ENCODE data around the gene ZNF844.
A peak's percentile ranks its signal among the peaks of the same experiment; 100 is the strongest.

The ZNF844 gene

GRCh38 chr19:12064590-12065538, at the start of gene ZNF844:
ZNF844 (plus strand) TSS chr19:12064731; CDS start chr19:12064874, 143 bp downstream.
- peaks cover 10% of the 10 kb centered on the region for H3K4me1 ChIP-seq (ENCODE audit: control insufficient read depth, insufficient read depth, low read length)
- H3K4me3 ChIP-seq (ENCODE audit: low read length): peak within 1 kb of the TSS; percentile 92

GRCh38 chr19:12015015-12015752, 49.3 kb upstream of the ZNF844 start:
- H3K4me3 ChIP-seq (ENCODE audit: low read length): no peak overlapping the region
- peaks cover 13% of the 10 kb centered on the region for H3K36me3 ChIP-seq (ENCODE audit: control insufficient read depth, insufficient read depth, low read length)
- H3K4me1 ChIP-seq (ENCODE audit: control insufficient read depth, insufficient read depth, low read length): no peaks in the 10 kb centered on the region

More at GRCh38 chr19:12064590-12065538, at the start of gene ZNF844:
- peaks cover 3% of the 10 kb centered on the region for H3K9me3 ChIP-seq (ENCODE audit: control insufficient read depth, low read length)
- no peaks in the 10 kb centered on the region for H3K36me3 ChIP-seq (ENCODE audit: control insufficient read depth, insufficient read depth, low read length)
- peak within 1 kb of the TSS; percentile 94 for H3K9ac ChIP-seq (ENCODE audit: low read length)
- H3K27me3 ChIP-seq (ENCODE audit: control insufficient read depth, insufficient read depth, low read length): no peaks in the 10 kb centered on the region

GRCh38 chr19:12015753-12016116, 48.8 kb upstream of the ZNF844 start:
- Histone ChIP-seq H3K4me1 (ENCODE audit: control insufficient read depth, insufficient read depth, low read length) (no peaks in the 10 kb centered on the region), H3K9ac (ENCODE audit: low read length) (no peak overlapping the region), H3K36me3 (ENCODE audit: control insufficient read depth, insufficient read depth, low read length) (peaks cover 13% of the 10 kb centered on the region), H3K4me3 (ENCODE audit: low read length) (no peak overlapping the region), H3K27me3 (ENCODE audit: control insufficient read depth, insufficient read depth, low read length) (no peaks in the 10 kb centered on the region), H3K9me3 (ENCODE audit: control insufficient read depth, low read length) (peaks cover 24% of the 10 kb centered on the region)

More at GRCh38 chr19:12015015-12015752, 49.3 kb upstream of the ZNF844 start:
- Histone ChIP-seq H3K27me3 (ENCODE audit: control insufficient read depth, insufficient read depth, low read length) (no peaks in the 10 kb centered on the region), H3K9ac (ENCODE audit: low read length) (no peak overlapping the region), H3K9me3 (ENCODE audit: control insufficient read depth, low read length) (peaks cover 24% of the 10 kb centered on the region)

GRCh38 chr19:12034198-12034597, 30.3 kb upstream of the ZNF844 start:
- Histone ChIP-seq H3K4me3 (ENCODE audit: low read length) (no peak overlapping the region), H3K9me3 (ENCODE audit: control insufficient read depth, low read length) (no peaks in the 10 kb centered on the region), H3K36me3 (ENCODE audit: control insufficient read depth, insufficient read depth, low read length) (no peaks in the 10 kb centered on the region), H3K4me1 (ENCODE audit: control insufficient read depth, insufficient read depth, low read length) (no peaks in the 10 kb centered on the region), H3K9ac (ENCODE audit: low read length) (peak overlapping the region; percentile 90), H3K27me3 (ENCODE audit: control insufficient read depth, insufficient read depth, low read length) (no peaks in the 10 kb centered on the region)

- H3K4me1 ChIP-seq (ENCODE audit: control insufficient read depth, insufficient read depth, low read length): no peaks in the 10 kb centered on the region
- H3K9ac ChIP-seq (ENCODE audit: low read length): peak overlapping the region; percentile 90
These were observed 29.9 kb upstream of the ZNF844 start for GRCh38 chr19:12034620-12035019.

GRCh38 chr19:12035220-12036172, 29.0 kb upstream of the ZNF844 start, which contains the start of gene ZNF433:
ZNF433 (minus strand) TSS chr19:12035679; CDS start chr19:12035539, 140 bp downstream.
- Histone ChIP-seq H3K9ac (ENCODE audit: low read length) (peak within 1 kb of the TSS; percentile 90), H3K4me1 (ENCODE audit: control insufficient read depth, insufficient read depth, low read length) (no peaks in the 10 kb centered on the region), H3K36me3 (ENCODE audit: control insufficient read depth, insufficient read depth, low read length) (no peaks in the 10 kb centered on the region), H3K4me3 (ENCODE audit: low read length) (peak within 1 kb of the TSS; percentile 65), H3K27me3 (ENCODE audit: control insufficient read depth, insufficient read depth, low read length) (no peaks in the 10 kb centered on the region), H3K9me3 (ENCODE audit: control insufficient read depth, low read length) (no peaks in the 10 kb centered on the region)

More at GRCh38 chr19:12034620-12035019, 29.9 kb upstream of the ZNF844 start:
- Histone ChIP-seq H3K36me3 (ENCODE audit: control insufficient read depth, insufficient read depth, low read length) (no peaks in the 10 kb centered on the region), H3K4me3 (ENCODE audit: low read length) (no peak overlapping the region), H3K27me3 (ENCODE audit: control insufficient read depth, insufficient read depth, low read length) (no peaks in the 10 kb centered on the region), H3K9me3 (ENCODE audit: control insufficient read depth, low read length) (no peaks in the 10 kb centered on the region)

GRCh38 chr19:12042893-12043292, 21.6 kb upstream of the ZNF844 start:
- no peaks in the 10 kb centered on the region for H3K4me1 ChIP-seq (ENCODE audit: control insufficient read depth, insufficient read depth, low read length)
- H3K9ac ChIP-seq (ENCODE audit: low read length): no peak overlapping the region
- H3K4me3 ChIP-seq (ENCODE audit: low read length): no peak overlapping the region
- no peaks in the 10 kb centered on the region for H3K36me3 ChIP-seq (ENCODE audit: control insufficient read depth, insufficient read depth, low read length)
- H3K27me3 ChIP-seq (ENCODE audit: control insufficient read depth, insufficient read depth, low read length): no peaks in the 10 kb centered on the region
- H3K9me3 ChIP-seq (ENCODE audit: control insufficient read depth, low read length): peaks cover 5% of the 10 kb centered on the region

GRCh38 chr19:12043752-12044422, 20.6 kb upstream of the ZNF844 start:
- Histone ChIP-seq H3K27me3 (ENCODE audit: control insufficient read depth, insufficient read depth, low read length) (no peaks in the 10 kb centered on the region), H3K9me3 (ENCODE audit: control insufficient read depth, low read length) (peaks cover 5% of the 10 kb centered on the region), H3K4me1 (ENCODE audit: control insufficient read depth, insufficient read depth, low read length) (no peaks in the 10 kb centered on the region), H3K9ac (ENCODE audit: low read length) (no peak overlapping the region), H3K4me3 (ENCODE audit: low read length) (no peak overlapping the region), H3K36me3 (ENCODE audit: control insufficient read depth, insufficient read depth, low read length) (no peaks in the 10 kb centered on the region)

- H3K4me1 ChIP-seq (ENCODE audit: control insufficient read depth, insufficient read depth, low read length): peaks cover 6% of the 10 kb centered on the region
- no peaks in the 10 kb centered on the region for H3K36me3 ChIP-seq (ENCODE audit: control insufficient read depth, insufficient read depth, low read length)
- H3K9ac ChIP-seq (ENCODE audit: low read length): no peak overlapping the region
- H3K9me3 ChIP-seq (ENCODE audit: control insufficient read depth, low read length): peaks cover 5% of the 10 kb centered on the region
- H3K4me3 ChIP-seq (ENCODE audit: low read length): no peak overlapping the region
- no peaks in the 10 kb centered on the region for H3K27me3 ChIP-seq (ENCODE audit: control insufficient read depth, insufficient read depth, low read length)
These were observed 16.7 kb upstream of the ZNF844 start for GRCh38 chr19:12047868-12048267.

- Histone ChIP-seq H3K4me3 (ENCODE audit: low read length) (peak overlapping the region; percentile 67), H3K9me3 (ENCODE audit: control insufficient read depth, low read length) (no peaks in the 10 kb centered on the region), H3K4me1 (ENCODE audit: control insufficient read depth, insufficient read depth, low read length) (peaks cover 6% of the 10 kb centered on the region), H3K9ac (ENCODE audit: low read length) (peak overlapping the region; percentile 73), H3K36me3 (ENCODE audit: control insufficient read depth, insufficient read depth, low read length) (no peaks in the 10 kb centered on the region), H3K27me3 (ENCODE audit: control insufficient read depth, insufficient read depth, low read length) (no peaks in the 10 kb centered on the region)
These were observed 12.4 kb upstream of the ZNF844 start for GRCh38 chr19:12052091-12052496.

Measured in mucosa of stomach (tissue), 1 donor.